HG03342 (cell line): ENCODE data around the gene CHSY3.

Experiments used
- ATAC-seq: cut with Tn5 transposase; IDR thresholded peaks from one replicate; pipeline ENCODE4 v1.9.1; 2021; ENCODE audit warnings: mild to moderate bottlenecking, moderate library complexity; ENCODE audit not compliant: unreplicated experiment

CHSY3 gene

DNA sequence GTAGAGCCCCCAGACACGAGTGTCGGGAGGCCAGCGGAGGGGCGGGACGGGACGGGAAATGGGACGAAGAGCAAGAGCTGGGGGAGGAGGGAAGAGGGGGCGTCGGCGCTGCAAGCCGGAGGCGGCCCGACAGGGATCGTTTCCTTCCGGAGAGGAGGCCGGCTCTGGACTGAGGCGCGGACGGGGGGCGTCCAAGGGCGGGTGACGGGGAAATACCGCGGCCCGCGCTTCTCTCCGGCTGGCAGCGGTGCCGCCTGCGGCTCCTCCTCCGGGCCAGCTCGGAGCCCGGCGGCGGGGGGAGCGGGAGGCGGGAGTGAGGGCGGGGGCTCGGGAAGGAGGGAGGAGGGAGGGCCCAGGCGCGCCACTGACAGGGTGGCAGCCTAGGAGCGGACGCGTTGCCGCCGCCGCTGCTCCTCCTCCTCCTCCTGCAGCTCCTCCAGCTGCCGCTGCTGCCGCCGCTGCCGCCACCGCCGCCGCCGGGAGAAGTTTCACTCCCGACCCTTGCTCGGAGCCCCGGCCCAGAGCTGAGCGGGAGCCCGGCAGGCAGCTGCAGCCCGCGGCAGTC, at the start of gene CHSY3:
Gene CHSY3, plus strand, starts transcription at position 364 of the 565 bp plus-strand sequence.
- peak; percentile 49 for ATAC-seq

DNA sequence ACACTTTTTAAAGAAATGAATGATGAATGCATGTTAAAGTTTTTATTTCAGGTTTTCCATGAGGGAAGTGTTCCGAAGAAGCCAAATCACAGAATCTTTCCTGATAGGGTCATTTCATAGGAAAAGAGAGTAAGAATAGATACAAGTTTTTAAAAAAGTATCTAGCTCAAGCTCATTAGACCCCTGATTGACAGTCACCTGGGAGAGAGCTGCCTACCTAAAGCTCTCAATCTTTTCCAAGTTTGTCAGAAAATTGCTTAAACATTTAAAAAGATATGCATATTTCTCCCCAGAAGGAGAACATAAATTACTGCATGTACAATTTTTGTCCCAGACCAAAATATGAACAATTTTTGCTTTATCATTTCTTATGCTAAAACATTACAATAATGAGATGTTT, 47.9 kb upstream of the CHSY3 start:
- ATAC-seq = no peak

DNA sequence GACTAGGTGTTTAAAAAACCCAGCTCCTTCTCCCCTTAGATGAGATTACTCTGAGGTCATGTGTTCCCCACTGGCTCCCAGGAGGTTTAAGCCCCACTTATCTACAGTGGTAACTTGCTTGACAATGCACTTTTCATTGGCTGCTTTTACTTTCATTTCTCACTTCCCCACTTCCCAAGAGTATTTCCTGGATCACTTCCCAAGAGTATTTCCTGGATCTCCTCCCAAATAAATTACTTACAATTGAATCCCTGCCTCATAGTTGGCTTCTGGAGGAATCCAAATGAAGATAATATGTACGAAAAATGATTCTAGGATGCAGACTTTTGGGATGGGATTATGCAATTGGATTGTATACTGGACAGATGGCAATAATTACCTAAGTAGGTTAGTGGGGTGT, 47.1 kb upstream of the CHSY3 start:
- no peak for ATAC-seq

- ATAC-seq = no peak
These were observed 46.1 kb upstream of the CHSY3 start for GRCh38 chr5:129858131-129858675.

DNA sequence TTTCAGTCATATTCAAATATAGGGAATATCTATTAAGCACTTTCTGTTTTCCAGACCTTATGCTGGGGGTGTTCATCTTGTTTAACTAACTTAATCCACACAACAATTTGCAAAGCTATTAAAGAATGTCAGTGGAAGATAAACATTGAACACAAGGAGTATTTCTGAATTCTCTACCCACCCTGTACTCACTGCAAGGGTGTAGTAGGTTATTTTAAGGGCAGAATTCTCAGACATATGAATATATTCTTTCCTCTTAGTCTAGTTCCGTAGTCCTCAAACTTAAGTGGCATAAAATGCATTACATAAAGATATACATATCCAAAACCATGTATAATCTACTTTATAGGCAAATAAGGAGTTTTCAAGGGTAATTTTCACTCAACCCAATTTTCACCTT, 19.9 kb upstream of the CHSY3 start:
- no peak for ATAC-seq

GRCh38 chr5:129899454-129899853, 4.8 kb upstream of the CHSY3 start:
- no peak for ATAC-seq

DNA sequence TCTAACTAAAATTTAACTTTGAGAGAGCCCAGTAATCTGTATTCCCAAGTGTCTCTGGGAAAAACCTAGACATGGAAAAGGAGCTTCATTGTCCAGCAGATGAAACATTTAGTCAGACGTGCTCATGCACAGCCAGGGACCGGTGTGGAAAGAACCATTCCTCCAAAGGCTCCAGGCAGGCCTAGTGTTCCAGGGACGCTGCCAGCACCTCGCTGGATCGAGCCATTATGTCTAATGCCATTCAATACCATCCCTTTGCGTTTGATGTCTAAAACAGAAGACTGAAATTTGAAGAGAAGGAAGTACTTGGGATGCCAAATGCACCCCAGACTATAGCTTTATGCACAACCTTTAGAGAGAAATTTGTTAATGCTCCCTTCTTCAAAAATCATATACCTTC, 1.4 kb upstream of the CHSY3 start:
- ATAC-seq = no peak

DNA sequence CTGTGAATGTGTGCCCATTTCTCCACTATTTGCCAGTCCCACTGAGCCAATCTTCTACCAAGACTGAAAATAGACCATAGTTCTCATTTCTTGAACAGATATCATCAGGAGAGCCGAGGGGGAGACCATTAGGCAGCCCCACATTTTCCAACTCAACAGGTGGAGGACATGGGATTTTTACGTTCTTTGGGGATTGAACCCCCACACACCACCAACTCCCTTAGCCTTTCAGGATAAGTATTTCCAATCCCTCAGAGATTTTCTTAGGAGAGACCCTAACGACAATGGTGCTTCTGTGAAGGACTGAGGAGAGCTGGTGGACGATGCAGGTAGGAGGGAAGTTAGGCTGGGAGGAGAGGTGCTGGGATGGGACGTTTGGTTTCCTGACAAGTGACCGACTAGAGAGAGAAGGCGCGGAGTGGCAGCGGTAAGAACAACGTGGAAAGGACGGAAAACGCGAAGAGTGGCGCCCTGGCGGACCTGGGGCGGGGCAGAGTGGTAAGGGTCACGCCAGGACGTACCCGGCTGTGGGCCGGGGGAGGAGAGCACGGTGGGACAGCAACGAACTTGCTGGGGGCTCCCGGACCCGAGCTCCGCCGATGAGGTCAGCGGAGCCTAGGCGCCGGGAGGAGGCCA, 681 bp upstream of the CHSY3 start:
- ATAC-seq = no peak

DNA sequence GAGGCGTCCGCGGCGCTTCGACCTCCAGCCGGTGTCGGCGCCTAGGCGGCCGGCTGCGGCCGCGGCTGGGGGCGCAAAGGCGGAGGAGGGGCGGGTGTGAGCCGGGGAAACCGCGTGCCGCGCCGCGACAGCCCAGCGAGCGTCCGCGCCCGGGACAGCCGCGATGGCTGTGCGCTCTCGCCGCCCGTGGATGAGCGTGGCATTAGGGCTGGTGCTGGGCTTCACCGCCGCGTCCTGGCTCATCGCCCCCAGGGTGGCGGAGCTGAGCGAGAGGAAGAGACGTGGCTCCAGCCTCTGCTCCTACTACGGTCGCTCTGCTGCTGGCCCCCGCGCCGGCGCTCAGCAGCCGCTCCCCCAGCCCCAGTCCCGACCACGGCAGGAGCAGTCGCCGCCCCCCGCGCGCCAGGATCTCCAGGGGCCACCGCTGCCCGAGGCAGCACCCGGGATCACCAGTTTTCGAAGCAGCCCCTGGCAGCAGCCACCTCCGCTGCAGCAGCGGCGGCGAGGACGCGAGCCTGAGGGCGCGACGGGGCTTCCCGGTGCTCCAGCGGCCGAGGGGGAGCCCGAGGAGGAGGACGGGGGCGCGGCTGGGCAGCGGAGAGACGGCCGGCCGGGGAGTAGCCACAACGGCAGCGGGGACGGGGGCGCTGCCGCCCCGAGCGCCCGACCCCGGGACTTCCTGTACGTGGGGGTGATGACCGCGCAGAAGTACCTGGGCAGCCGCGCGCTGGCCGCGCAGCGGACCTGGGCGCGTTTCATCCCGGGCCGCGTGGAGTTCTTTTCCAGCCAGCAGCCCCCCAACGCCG, 605 bp downstream of the CHSY3 start:
- ATAC-seq = peak; percentile 35

- ATAC-seq = no peak
These were observed 1.4 kb downstream of the CHSY3 start for GRCh38 chr5:129905473-129906176.

GRCh38 chr5:129906177-129906887, 2.1 kb downstream of the CHSY3 start:
- ATAC-seq = no peak

DNA sequence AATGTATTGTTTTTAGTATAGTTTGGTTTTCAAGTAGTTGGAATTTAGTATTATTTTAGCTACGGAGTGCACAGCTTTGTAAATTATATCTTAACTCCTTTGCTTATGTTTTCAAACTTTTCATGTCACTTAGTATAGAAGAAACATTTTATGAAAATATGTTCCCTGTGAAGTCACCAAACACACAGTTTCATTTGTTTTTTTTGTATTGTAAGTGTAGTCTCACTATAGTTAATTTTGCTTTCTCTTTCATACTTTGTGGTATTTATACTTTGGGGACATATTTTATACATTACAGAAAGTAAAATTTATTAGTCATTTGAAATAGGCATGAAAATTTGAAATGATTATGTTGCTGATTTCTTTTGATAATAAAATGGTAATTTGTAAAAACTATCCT, 5.0 kb downstream of the CHSY3 start:
- ATAC-seq = peak; percentile 57

DNA sequence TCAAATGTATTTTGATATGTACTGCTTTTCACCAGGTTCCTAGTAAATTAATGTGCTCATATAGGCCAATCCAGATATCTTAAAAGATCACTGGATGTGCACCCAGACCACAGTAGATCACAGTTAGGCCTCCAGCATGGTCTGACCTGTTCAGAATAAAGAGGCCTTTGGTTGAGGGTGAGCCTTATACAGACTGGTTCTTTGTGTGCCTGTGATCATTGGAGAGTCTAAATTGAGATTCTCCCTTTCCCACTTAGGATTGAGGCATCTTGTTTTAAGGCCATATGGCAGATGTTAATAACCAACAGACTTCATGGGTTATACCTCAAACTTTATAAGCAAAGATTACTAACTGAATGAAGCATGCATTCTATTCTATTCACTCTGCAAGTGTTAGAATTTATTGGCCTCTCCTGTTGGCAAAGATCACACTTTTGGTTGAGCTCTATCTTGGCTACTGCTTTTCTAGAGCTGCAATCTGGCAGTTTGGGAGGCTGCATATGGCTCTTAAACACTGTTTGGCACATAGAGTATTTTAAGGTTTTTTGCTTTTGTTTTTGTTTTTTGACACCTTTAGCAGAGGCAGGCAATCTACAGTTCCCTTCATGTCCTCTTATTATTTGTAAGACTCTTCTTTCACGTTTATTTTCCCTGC, 8.5 kb downstream of the CHSY3 start:
- no peak for ATAC-seq

DNA sequence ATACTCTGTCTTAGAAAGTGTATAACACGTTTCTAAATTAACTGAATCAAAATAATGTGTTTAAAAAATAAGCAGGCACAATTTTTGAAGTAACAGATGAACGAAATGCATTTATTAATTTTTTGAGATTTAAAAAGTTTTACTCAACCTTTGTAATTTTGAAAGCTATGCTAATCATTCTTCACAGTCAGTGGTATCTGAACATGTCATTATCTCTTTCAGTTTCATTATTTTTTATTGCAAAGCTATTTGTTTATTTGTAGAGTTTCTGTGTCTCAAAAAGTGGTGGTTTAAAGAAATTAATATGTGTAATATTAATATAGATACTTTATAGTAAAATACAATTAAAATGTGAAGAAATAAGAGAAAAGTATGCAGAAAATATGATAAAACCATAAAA, 11.2 kb downstream of the CHSY3 start:
- no peak for ATAC-seq

GRCh38 chr5:129917224-129917623, 13.0 kb downstream of the CHSY3 start:
- no peak for ATAC-seq

GRCh38 chr5:129921204-129921603, 16.9 kb downstream of the CHSY3 start:
- ATAC-seq = no peak

GRCh38 chr5:129930221-129930620, 26.0 kb downstream of the CHSY3 start:
- no peak for ATAC-seq

- ATAC-seq = no peak
These were observed 31.4 kb downstream of the CHSY3 start for GRCh38 chr5:129935626-129936025.

GRCh38 chr5:129938077-129938476, 33.8 kb downstream of the CHSY3 start:
- ATAC-seq = no peak

DNA sequence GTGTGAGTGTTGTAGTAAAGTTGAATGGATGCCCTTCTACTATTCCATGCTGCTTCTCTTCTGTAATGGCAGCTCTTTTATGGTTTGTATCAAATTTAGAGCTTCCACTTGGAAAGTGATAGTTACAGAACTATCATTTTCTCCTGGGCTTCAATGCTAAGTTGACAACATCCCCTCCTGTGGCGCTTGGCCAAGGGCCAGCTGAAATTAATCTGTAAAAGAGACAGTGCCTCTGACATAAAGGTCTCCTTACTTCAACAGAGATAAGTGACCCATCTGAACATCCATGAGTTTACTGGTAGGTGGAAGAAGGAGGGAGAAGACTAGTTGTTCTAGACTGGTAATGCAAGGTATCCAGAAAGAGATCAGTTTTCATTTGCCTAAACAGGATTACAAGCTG, 39.7 kb downstream of the CHSY3 start:
- no peak for ATAC-seq
